Stimulated activated CD8-positive, alpha-beta memory T cell treated with anti-CD3 and anti-CD28 coated beads, Interleukin-12 subunit alpha, Interleukin-12 subunit beta, amount 100 ng/mL, for 4 hours (primary cell): ENCODE data around the gene GADD45G.

Experiments
- DNase-seq: peaks from one replicate; pipeline ENCODE4 v3.0.0-alpha.2; 2020; ENCODE audit warnings: low read depth

GADD45G gene

GRCh38 chr9:89609426-89610006 lies 4.7 kb downstream of the GADD45G start:
- no peak for DNase-seq

- no peak for DNase-seq
These were observed 5.6 kb downstream of the GADD45G start for GRCh38 chr9:89610391-89610925.

GRCh38 chr9:89611425-89611824 lies 6.6 kb downstream of the GADD45G start:
- no peak for DNase-seq

- DNase-seq, result no peak
These were observed 7.9 kb downstream of the GADD45G start for GRCh38 chr9:89612566-89613278.

- no peak for DNase-seq
These were observed 9.4 kb downstream of the GADD45G start for GRCh38 chr9:89613912-89614892.

- DNase-seq, result no peak
These were observed 10.8 kb downstream of the GADD45G start for GRCh38 chr9:89615661-89616060.

GRCh38 chr9:89616411-89616810 lies 11.6 kb downstream of the GADD45G start:
- DNase-seq, result no peak

- DNase-seq, result no peak
These were observed 13.2 kb downstream of the GADD45G start for GRCh38 chr9:89617978-89618377.

GRCh38 chr9:89619019-89619418 lies 14.2 kb downstream of the GADD45G start:
- DNase-seq, result no peak

GRCh38 chr9:89619424-89620138 lies 14.8 kb downstream of the GADD45G start:
- no peak for DNase-seq

GRCh38 chr9:89621031-89621430 lies 16.2 kb downstream of the GADD45G start:
- no peak for DNase-seq

- no peak for DNase-seq
These were observed 16.9 kb downstream of the GADD45G start for GRCh38 chr9:89621676-89622075.

- DNase-seq, result no peak
These were observed 18.4 kb downstream of the GADD45G start for GRCh38 chr9:89622933-89623861.

- DNase-seq, result no peak
These were observed 19.2 kb downstream of the GADD45G start for GRCh38 chr9:89623925-89624420.

GRCh38 chr9:89625721-89626687 lies 21.2 kb downstream of the GADD45G start:
- no peak for DNase-seq

GRCh38 chr9:89626741-89627265 lies 22.0 kb downstream of the GADD45G start:
- no peak for DNase-seq

- DNase-seq, result no peak
These were observed 23.8 kb downstream of the GADD45G start for GRCh38 chr9:89628601-89629000.

- no peak for DNase-seq
These were observed 24.5 kb downstream of the GADD45G start for GRCh38 chr9:89629081-89629976.
